NCI-H524 treated with DMSO at 0.1 percent for 48 hours (cell line): ENCODE data around the gene SYT8.

Experiments used
- DNase-seq: peaks from one replicate; lab custom pipeline; 2025; lab: John Stamatoyannopoulos, UW

Gene SYT8

DNA sequence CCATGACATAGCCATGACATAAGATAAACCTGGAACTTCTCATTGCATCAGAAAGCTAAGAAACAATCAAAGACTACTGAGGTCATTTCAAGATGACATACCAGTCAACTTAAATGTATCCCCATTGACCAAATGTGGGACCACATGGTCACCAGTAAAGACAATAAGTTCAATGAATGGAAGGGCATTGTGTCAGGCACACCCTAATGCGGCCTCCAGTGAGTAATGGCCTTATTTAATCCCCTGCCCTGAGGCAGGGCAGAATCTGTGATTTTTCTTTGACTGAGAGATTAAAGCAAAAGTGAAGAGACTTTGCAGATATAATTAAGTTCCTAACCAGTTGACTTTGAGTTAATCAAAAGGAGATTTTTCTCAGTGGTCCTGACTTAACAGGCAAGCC lies 17.3 kb upstream of the SYT8 start:
- no peak for DNase-seq

DNA sequence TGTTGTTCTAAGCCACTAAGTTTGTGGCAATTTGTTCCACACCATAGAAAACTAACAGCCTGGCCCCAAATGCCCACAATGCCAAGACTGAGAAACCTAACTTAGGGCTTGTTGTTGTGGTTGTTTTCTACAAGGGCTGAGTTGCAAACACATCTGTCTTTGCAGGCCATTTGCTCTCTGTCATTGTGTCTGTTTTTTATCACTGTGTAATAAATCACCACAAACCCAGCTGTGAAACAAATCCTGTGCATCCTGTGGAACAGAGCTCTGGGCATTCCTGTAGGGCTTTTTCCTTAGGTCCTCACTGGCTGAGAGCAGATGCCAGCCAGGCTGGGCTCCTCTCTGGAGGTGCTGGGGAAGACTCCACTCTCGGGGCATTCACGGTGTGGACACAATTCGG lies 15.7 kb upstream of the SYT8 start:
- DNase-seq: no peak

DNA sequence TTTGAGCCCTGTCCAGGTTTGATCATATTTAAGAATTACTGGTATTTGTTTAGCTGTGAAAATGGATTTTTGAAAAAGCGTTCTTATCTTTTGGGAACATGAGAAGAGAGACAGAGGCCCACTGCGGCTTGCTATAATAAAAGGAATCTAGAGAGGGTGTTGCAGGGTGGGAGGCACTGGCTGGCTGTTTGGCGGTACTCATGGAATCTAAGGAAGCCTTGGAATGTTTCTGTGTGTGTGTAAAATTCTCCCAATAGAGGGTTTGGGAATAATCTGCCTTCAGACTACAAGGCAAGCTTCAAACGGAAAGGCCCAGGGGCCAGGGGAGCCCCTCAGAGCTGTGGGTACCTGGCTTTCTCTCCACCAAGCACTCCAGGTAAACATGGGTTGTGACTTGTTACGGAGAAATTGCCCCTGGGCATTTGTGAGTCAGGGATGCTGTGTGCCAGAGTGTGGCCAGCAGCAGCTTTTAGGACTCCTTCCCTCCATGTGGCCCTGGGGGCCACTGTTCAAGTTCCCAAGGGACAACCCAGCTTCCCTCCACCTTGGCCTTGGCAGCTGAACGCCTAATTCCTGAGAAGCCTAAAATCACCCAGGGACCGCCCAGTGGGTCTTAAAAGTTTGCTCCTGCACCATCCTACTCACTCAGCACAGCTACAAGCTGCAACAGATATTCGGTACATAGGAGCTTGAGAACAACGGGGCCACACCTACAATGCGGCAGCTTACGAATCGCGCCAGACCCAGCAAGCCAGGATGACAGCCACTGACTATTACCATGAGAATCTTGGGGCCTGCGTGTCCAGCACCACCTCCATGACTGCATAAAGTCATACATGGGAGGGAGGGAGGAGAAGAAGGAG lies 14.1 kb upstream of the SYT8 start:
- DNase-seq: no peak

DNA sequence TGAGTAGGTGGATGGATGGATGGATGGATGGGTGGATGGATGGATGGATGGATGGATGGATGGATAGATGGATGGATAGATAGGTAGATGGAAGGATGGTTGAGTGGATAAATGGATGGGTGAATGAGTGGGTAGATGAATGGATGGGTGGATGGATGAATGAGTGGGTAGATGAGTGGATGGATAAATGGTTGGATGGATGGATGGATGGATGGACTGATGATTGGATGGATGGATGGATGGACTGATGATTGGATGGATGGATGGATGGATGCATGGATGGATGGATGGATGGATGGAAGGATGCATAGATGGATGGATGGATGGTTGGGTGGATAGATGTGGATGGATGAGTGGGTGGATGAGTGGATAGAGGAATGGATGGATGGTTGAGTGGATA lies 13.2 kb upstream of the SYT8 start:
- DNase-seq: no peak

DNA sequence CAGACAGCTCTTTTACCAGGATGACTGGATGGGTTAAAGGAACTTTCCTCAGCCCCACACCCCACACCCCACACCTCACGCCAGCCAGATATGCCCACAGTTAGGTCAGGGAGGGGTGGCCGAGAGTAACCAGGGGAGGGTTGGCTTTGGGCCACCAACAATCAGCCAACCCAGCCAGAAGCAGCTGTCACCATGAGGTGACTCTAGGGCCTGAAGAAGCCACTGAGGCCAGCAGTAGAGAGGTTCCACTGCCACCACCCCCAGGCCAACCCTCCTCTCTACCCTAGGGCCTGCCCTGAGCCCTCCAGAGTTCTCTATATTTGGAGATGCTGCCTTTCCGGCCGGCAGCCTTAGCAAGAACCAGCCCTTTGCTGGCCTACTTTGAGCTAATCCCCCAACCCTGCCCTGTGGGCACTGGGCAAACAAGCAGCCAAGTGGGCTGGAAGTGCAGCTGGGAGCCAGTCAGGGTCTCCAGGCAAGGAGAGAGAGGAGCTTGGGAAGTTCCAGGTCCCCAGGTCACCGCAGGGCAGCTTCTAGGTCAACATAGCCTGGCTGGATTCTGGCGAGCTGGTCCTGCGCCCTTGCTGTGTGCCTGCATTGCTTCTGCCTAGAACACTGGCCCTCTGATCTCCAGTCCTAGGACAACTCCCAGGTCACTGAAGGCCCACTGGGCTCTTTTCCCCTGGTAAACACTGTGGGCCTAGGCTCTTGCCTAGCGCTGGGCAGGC lies 12.0 kb upstream of the SYT8 start:
- no peak for DNase-seq

DNA sequence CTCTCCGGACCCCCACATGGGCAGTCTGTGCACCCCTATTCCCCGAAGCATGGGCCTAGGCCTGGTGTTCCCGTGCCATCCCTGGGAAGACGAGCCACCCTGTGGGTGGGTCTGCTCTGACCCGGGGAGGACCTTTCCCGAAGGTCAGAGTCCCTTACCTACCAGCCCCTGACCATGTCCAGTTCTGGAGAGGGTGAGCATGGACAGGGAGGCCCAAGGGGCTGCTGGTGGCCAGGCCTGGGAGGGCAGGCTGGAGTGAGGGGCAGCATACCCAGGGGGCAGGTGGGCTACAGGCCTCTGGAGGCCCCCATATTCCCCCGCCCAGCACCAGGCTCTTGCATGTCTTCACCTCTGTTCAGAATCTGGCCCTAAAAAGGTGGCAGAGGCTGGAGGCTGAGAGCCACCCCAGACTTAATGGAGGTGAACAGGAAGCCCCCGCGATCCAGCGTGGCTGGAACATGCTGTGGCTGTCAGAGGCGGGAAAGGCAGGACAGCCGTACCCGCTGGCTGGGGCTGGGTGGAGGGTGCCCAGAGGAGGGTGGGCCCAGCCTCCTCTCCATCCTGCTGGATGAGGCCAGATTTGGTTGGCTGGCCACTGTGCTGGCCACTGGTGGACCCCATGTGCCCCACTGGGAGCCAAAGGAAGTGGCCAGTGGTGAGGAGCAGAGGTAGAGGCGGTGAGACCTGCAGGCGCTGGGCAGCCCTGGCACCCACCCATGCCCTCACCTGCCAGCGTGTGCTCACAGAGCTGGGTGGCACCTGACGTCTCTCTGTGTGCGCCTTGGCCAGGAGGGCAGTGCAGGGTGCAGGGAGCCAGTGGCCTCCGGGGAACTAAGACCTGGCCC lies 11.2 kb upstream of the SYT8 start:
- no peak for DNase-seq

DNA sequence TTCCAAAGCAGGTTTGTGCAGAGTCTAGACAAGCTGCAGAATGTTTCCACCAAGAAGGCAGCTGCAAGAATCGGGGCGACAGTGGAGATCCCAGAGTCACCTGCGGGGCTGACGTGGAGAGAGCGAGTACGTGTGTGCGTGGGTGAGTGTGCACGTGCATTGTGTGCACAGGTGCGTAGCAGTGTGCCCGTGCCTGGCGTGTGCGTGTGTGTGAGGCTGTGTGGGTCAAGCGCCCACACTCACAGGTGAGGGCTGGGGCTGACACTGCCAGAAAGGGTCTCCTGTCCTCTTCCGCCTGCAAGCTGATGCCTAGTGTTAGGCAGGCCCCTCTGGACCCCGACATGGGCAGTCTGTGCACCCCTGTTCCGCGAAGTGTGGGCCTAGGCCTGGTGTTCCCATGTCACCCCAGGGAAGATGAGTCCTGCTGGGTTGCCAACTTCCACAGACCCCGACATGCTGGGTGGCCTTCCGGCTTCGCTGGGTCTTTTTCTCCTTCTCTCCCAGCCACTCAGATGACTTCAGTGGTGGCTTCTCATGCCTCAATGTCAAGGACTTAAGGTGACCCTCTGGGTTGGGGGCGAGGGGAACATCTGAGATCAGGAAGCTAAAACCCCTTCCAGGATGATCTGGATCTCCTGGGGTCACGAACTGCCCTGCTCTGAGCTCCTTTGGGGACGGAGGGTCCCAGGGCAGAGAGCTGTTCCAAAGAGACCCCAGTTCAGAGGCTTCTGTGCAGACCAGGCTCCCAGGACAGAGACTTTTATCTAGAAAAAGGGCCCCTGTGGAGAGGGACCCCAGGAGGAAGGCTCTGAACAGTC lies 10.4 kb upstream of the SYT8 start:
- no peak for DNase-seq

DNA sequence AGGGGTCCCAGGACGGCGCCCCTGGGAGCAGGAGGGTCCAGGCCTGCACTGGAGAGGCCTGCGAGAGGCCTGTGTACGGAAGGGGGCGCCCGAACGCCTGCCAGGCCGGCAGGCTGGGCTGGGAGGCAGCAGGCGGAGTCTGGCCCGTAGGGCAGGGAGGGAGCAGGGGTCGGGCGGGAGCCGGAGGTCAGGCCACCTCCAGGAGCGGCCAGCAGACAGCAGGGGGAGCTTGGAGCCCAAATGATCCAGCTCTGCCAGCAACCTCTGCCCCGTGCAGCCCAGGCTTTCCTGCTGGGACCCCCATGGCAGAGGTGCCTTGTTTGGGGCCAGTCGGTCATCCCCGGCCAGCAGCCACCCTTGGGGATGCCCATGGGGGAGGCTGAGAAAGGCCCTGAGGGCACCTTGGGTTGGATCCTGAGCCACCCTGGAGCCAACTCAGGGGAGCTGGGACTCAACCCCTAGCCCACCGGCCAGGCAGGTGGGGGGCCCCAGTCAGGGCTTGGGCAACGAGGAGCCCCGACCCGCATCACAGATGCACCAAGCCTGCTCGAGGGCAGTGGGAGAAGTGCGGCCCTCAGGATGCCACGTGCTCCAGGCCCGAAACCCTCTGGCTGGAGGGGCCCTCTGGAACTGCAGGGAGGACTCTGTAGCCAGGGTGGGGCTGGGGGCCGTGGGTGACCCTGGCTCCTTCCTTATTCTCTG lies 9.6 kb upstream of the SYT8 start:
- DNase-seq: no peak

DNA sequence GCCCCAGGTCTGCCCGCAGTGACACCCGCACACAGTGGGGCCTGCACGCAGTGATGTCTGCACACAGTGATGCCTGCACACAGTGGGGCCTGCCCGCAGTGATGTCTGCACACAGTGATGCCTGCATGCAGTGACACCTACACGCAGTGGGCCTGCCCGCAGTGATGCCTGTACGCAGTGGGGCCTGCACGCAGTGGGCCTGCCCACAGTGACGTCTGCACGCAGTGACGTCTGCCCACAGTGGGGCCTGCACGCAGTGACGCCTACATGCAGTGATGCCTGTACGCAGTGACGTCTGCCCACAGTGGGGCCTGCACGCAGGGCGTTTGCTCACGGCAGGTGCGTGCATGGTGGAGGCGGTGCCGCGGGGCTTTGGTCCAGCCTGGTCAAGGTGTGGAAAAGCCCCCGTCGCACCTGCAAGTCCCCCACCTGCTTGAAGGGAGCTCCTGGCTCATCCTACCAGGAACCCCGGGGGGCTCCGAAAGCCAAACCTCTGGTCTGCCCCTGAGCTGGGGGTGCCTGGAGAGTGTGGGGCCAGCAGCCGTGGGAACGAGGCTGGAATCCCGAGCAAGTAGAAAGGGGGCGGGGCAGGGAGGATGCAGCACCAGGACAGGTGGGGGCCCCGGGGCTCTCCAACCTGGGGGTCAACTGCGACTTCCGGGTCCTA lies 8.9 kb upstream of the SYT8 start:
- DNase-seq: no peak

DNA sequence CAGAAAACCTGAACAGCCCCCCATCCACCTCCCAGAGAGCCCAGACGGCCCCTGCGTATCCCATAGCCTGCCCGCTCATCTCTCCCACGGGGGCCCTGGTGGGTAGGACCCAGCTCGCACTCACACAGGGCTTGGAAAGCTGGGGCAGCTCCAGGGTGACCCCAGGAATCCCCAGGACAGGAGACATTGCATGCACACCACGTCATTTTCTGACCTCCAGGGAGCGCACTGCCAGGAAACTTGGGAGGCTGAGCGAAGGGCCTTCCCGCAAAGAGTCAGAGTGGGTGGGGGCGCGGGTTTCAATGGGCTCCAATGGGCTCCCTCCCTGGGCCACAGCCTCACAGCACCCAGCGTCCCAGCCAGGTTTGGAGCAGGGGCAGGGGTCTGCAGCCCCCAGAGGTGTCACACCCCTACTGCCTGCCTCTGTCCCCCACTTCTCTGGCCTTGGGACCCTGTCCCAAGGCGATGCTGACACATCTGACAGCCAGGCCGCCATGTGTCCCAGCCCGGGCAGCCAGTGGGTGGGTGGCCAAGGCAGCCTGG lies 8.2 kb upstream of the SYT8 start:
- no peak for DNase-seq

DNA sequence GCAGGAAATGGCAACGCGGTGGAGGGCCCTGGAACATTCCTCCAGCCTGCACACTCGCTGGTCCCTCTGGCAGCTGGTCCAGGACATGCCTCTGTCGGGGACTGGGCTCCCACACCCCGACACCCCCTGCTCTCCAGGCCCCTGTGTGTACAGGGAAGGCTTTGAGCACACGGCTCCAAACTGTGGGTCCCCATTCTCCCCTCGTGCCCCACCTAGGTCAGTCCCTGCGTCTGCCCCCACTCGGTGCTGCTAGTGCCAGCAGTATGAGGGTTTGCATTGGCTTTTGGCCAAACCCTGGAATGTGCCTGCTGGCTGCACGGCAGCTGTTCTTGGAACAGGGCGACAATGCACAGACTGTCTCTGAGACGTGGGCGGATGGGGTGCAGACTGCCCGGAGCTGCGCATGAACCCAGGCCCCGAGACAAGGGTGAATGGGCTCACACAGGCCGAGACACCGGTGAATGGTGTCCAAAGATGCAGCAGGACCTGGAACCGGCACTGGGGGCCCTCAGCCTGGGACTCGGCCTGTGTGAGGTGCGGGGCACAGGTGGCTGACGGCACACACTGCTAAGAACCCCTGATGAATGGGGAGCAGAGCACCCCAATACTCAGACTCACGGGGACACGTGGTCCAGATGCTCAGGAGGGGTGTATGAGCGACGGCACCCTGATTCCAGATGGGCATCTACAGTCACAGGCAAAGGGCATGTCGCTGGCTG lies 7.5 kb upstream of the SYT8 start:
- no peak for DNase-seq

DNA sequence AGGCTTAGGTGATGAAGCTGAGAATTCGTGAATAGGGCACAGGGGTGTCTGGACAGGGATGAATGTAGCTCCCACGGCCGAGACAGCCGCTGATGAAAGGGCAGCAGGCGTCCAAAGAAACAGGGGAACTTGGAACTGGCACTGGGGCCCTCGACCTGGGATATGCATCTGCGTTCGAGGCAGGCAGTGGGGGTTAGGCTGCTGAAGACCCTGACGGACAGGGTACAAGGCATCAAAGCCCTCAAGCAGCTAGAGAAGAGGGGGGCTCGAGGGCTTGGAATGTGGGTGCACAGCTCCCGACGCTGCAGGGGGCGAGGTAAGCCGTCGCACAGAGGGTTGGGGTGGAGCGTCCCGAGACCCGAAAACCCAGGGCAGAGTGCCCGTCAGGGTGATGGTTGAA lies 6.9 kb upstream of the SYT8 start:
- DNase-seq: no peak

DNA sequence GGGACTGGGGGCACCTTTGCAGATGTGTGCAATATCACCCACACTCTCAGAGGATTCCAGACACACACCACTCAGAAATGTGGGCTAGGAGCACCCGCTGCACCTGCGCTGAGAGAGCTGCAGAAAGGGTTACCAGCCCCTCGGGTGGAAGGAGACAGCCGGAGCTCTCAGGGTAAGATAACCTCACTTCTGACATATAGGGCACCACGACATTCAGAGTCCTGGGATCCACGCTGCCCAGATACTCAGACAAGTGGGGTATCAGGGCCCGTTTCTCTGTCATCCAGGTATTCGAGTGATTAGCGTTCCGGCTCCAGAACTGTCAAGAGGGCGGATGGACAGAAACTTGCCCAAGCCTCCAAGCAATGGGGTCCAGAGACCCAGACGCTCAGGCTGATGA lies 6.2 kb upstream of the SYT8 start:
- no peak for DNase-seq

DNA sequence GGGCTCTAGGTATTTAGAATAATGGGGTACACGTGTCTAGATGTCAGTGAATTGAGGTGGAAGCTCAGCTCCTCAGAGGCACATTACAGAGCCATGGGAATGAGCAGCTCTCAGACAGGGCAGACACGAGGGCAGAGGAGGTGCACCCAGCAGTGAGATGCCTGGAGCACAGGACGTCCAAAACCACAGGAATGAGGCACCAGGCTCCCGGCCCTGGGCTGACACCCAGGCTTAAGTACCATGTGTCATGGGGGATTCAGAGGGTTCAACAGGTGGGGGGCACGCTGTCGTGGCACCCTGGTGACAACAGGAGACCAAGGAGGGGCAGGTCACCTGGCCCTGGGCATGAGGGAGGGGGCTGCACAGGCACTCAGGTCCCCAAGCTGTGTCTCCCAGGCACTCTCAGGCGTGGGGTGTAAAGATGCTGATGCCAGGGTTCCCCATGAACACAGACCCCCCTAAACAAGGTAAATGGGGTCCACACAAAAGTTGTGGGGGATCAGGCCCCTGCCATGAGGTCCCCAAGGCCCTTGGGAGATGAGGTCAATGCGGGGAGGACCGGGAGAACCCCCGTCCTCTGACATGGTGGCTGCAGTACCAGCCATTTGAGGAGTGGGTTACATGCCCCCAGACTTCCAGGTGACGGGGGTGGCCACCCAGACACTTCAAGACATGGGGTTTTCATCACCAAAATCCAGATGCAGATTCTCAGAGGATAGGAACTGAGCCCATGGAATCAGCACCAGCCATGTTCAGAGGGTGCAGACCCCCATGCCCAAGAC lies 5.6 kb upstream of the SYT8 start:
- DNase-seq: no peak

DNA sequence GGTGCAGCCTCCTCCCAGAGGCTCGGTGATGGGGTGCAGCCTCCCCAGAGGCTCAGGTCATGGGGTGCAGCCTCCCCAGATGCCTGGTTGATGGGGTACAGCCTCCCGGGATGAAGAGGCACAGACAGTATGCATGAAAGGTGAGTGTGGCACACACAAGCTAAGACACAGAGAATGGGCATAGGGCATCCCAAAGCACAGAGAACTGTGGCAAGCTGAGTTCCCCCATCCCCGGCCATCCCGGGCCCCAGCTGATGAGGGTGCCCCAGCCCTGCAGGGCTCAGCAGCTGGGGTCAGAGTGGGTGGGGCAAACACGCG lies 4.8 kb upstream of the SYT8 start:
- no peak for DNase-seq

DNA sequence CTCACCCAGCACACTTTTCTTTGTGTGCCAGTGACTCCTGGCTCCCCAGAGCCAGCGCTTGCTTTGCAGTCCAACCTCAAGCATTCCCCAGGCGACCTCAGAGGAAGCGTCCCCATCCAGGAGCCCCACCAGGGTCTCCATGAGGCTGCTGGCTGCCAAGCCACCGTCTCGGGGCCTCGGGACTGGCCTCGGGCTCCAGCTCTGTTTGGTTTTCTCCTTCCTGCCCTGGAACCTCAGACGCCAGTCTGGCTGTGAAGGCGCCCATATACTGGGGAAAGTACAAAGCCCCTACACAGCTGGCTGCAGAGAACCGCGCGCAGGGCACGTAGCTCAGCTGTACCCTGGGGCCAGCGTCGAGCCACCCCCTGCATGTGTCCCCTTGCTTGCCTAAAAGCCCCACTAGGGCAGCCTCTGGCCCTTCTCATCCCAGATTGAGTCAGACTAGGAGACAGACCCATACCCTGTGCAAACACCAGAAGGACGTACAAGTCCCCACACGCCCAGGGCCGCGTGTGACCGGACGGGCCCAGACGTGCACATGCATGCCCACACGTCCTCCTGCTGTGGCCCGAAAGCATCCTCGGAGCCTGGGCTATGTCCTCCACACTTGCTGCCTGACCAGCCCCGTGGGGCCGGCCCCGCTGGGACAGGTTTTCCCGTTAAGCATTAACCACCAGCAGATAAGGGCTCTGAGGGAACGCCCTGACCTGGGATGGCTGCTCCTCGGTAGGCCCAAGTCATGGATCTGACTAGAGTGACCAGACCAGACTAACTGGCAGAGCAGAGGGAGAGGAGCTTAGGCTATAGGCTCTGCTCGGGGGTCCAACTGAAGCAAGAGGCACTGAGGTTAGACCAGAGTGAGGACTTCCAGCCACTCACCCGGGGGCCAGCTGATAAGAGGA lies 4.2 kb upstream of the SYT8 start:
- no peak for DNase-seq

DNA sequence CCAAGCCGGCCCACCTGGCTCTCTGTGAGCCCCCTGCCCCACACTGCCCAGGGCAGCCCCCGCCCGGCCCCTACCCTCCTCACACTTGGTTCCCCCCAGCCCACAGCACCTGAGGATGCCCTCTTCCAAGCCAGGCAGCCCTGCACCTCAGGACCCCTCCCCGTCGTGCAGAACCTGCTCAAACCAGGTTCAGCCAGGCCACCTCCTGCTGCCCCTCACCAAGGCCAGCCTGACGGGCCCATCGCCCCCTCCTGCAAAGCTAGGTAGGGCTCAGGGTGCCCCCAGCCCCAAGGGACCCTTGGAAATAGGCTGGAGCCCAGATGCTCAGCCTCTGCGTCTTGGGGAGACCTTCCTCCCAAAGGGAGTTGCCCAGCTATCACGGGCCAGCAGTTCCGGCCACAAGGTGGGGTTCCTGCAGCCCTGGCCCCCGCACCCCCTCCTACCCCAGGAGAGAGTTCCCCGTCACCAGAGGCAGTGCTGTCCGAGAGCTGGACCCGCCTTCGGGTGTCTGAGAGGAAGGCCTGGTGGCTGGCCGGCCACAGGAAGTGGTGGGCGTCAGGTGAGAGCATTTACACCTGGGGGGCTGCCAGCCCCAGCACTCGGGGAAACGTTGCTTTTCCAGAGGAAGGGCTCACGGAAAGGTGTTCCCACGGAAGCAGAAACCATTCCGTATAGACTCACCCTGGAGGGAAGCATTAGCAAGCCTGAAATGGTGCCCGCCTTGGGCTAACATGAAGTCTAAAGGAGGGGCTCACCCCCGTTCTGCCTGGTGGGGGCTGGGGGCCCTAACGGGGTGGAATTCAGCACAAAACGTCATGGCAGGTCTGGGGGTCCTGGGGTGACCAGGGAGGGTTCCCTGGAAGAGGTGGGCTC lies 3.2 kb upstream of the SYT8 start:
- DNase-seq: no peak
